SK-N-DZ (cell line): ENCODE measurements around the gene EXOC5.
"Not testable (repeated sequence)": the region's sequence is repeated elsewhere in the genome, so short reads cannot be mapped to it uniquely, and the experiment has no call there.

ENCODE experiments used
- DNase-seq: peaks from one replicate; pipeline ENCODE4 v3.0.0-alpha.2; 2015; ENCODE audit warnings: low spot score

The EXOC5 gene

GRCh38 chr14:57258221-57258620 lies 10.5 kb downstream of the EXOC5 start:
- not testable (repeated sequence) for DNase-seq

- no peak for DNase-seq
Observed at GRCh38 chr14:57254884-57255283, 13.8 kb downstream of the EXOC5 start.

- no peak for DNase-seq
Observed at GRCh38 chr14:57246933-57247657, 21.6 kb downstream of the EXOC5 start.

- DNase-seq, result no peak
Observed at GRCh38 chr14:57245941-57246340, 22.8 kb downstream of the EXOC5 start.

DNA sequence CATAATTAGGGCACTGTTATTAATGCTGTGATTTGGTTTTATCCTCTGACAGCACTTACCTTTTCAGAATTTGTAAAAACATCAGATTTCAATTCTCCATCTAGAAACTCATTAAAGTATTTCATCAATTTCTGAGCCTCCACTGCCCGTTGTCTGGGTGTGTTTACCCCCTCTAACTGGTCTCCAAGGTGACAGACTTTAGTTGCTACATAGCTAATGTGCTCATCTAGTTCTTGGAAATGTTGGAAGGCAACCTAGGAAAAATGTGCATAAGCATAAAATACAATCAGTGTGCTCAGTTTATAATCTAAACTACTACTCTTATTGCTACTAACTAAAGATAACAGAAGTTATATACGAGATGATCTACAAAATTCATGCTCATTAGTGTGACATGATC lies 24.6 kb downstream of the EXOC5 start:
- DNase-seq, result no peak

DNA sequence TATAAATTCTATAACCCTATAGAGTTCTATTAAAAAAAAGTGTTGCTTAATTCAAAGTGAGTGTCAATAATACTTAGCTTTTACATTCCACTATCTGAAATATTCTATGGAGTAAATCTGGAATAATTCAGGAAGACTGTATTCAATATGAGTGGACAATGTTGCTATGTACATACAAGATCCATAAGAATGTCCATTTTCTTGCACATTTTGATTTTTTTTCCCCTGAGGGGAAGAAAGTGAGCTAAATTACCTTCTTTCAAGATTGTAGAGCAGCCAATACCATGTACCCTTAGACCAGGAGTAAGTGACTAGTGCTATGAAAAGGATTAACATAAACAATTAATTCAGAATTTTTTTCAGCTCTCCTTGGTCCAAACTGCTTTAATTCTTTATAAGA lies 25.4 kb downstream of the EXOC5 start:
- no peak for DNase-seq

- not testable (repeated sequence) for DNase-seq
Observed at GRCh38 chr14:57240115-57240514, 28.6 kb downstream of the EXOC5 start.

- DNase-seq, result no peak
Observed at GRCh38 chr14:57232006-57232405, 36.7 kb downstream of the EXOC5 start.

DNA sequence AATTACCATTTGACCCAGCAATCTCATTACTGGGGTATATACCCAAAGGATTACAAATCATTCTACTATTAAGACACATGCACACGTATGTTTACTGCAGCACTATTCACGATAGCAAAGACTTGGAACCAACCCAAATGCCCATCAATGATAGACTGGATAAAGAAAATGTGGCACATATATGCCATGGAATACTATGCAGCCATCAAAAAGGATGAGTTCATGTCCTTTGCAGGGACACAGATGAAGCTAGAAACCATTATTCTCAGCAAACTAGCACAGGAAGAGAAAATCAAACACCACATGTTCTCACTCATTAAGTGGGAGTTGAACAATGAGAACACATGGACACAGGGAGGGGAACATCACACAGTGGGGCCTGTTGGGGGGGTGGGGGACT lies 40.4 kb downstream of the EXOC5 start:
- DNase-seq, result not testable (repeated sequence)

DNA sequence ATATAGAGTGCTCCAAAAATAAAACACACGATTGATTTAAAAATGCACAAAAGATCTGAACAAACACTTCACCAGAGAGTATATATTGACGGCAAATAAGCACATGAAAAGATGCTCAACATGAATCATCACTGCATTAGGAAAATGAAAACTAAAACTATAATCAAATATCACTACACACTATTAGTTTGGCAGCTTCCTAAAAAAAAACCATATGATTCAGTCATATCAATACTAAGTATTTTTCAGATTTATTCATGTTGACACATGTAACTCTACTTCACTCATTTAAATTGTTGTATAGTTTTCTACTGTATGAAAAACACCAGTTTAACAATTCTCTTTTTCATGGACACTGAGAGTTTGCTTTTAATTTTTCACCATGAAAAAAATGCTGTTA lies 41.6 kb downstream of the EXOC5 start:
- no peak for DNase-seq

GRCh38 chr14:57221931-57222330 lies 46.8 kb downstream of the EXOC5 start:
- no peak for DNase-seq

GRCh38 chr14:57212919-57213318 lies 55.8 kb downstream of the EXOC5 start:
- DNase-seq, result no peak

- no peak for DNase-seq
Observed at GRCh38 chr14:57209561-57209960, 59.1 kb downstream of the EXOC5 start.

DNA sequence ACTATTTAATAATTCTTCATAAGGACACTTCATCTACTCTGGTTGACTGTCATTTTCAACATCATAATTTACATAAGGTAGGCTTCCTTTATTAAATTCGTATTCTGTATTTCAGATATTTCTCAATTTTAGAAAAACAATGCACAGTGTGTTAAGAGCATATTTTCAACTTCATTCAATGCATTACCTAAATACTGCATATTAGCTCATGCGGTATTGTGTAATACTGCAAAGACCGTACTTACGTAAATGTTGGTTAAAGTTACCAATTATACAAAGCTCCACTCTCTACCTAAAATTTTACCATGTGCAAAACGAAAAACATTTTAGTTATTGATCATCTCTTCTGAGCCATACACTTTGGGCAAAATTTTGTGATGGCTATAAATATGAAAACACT lies 62.8 kb downstream of the EXOC5 start:
- no peak for DNase-seq

DNA sequence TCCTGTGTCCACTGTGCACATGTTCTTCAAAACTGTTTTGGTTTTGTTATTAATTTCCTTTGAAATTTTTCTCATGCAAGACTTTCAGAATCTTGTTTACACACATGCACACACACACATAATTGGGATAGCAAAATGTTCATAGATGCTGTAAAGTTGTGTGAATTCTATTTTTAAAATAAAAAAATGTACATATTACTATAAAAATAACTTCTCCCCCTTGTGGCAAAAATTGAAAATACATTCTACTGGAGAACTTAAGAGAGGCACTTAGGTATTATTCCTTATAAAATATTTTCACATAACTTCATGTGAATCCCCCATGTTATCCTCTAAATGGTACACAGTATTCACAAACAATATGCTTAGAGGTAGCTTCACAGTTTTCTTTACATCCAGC lies 66.0 kb downstream of the EXOC5 start:
- DNase-seq, result not testable (repeated sequence)

DNA sequence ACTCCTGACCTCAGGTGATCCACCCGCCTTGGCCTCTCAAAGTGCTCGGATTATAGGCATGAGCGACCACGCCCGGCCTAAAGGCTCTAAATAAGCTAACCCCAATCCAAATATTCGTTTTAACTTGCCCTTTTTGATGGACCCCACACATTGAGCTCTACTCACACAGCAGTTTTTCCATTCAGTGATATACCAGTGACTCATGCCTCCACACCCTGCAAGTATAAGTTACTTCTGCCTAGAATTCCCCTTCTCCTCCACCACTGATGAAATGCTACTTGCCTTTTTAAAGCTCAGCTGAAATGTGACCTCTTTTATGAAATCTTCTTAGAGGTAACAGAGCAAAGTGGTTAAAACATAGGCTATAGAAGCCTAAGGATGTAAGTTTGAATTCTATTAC lies 68.8 kb downstream of the EXOC5 start:
- no peak for DNase-seq

DNA sequence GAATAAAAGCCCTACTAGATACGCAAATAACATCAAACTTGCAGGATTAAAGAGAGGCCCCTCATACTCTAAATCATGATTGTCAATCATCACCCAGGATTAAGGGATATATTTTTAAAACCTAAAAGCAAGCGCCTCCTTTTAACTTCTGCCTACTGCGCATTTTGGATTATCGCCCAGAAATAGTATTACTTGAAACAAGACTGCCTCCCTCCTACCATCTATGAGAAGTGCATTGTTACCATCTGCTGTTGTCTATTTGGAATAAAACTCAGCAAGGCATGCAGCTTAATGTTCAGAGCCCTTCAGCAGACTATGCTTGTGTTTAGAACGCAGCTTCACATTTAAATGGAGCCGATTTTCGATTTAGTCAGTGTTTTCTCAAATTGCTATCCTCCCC lies 79.6 kb downstream of the EXOC5 start:
- DNase-seq, result no peak

GRCh38 chr14:57182760-57183503 lies 85.8 kb downstream of the EXOC5 start:
- DNase-seq, result peak; percentile 2

DNA sequence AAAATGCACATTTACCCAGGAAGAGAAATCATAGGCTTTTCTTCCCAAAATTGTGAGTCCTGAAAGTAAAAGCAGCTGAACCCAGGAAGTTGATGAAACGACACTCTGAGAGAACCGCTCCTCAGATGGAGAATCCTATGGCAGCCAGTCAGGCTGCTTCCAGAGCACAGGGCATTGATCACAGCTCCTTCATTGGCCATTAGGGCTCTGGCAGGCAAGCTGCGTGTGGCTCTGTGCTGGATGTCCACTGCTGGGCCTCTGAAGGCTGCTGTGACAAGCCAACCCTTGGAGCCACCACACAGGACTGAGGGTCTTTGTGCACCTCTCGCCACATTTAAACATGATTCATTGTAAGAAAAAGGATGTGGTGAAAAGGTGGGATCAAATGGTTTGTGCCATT lies 89.4 kb downstream of the EXOC5 start:
- DNase-seq, result no peak

DNA sequence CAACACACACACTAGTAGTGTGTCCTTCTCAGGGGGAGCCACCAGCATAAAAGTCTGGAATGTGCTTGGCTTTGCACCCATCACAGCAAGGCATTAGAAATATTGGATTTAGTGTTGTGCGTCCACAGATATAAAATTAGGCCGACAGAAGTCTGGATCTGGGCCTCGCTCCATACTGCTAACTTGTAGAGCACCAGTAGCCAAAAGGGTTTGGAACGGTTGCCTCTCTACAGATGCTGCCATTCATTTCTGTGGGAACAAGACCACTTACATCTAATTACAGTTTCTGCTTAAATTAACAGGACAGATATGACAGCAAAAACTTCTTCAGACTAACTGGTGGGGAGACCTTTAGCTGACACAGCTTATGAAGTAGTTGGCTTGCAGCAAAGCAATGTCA lies 94.2 kb downstream of the EXOC5 start:
- DNase-seq, result no peak

DNA sequence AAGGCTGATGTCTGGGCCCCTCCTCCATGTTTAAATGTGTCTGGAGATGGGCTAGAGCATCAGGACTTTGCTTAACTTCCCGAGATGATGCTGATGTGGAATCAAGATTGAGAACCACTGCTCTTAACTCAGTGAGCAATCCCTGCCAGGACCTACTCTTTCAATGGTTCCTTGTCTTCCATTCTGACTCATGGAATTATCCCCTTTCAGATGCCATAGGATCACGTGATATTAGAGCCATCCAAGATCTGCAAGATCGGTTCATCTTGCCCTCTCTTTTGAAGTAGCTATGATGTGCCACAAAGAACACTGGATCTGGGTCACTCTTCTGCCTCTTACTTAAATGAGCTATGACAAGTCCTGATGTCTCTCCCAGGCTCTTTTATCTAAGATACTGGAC lies 96.8 kb downstream of the EXOC5 start:
- no peak for DNase-seq

GRCh38 chr14:57171363-57171762 lies 97.3 kb downstream of the EXOC5 start:
- no peak for DNase-seq

- DNase-seq, result no peak
Observed at GRCh38 chr14:57169901-57170300, 98.8 kb downstream of the EXOC5 start.
